ENCODE results near the gene DXO.
A peak's percentile ranks its signal among the peaks of the same experiment; 100 is the strongest.
"Not testable (repeated sequence)": the region's sequence is repeated elsewhere in the genome, so short reads cannot be mapped to it uniquely, and the experiment has no call there.

DXO gene

DNA sequence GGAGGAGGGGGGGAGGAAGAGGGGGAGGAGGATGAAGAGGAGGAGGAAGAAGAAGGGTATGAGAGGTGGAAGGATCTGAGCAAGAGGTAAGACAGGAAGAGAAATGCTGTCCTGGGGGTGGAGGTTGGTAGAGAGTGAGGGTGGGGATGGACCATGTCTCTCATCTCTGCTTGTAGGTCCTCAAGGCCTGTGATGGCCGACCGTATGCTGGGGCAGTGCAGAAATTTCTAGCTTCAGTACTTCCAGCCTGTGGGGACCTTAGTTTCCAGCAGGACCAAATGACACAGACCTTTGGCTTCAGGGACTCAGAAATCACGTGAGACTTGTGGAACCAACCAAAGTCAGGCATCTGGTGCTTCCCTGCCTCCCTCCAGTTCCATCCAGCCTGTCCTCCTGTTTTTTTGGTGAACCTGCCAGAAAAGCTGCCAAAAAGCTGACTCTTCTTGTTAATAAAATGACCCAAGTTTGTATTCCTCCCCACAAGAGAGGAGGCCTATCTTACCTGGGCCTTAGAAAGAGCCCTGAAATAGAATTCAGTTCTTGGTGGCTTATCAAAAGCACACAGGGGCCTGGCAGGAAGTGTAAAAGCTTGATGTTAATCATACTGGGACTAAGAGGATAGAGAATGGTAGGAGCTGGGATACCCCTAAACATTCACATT is 7.4 kb upstream of the DXO start:
- DNase-seq = no peak

GRCh38 chr6:31978831-31979230 is 6.9 kb upstream of the DXO start:
- DNase-seq = no peak

DNA sequence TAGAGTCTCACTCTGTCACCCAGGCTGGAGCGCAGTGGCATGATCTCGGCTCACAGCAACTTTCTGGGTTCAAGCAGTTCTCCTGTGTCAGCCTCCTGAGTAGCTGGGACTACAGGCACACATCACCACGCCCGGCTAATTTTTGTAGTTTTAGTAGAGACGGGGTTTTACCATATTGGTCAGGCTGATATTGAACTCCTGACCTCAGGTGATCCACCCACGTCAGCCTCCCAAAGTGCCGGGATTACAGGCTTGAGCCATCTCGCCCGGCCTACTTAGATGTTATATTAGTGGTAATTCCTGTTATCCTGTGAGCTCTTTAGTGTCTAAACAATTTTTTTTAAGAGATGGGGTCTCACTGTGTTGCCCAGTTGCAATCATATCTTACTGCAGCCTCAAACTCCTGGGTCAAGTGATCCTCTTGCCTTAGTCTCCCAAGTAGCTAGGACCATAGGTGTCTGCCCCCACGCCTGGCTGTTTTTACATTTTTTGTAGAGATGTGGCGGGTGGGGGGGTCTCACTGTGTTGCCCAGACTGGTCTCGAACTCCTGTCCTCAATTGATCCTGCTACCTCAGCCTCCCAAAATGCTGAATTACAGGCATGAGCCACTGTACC is 6.0 kb upstream of the DXO start:
- DNase-seq = no peak

DNA sequence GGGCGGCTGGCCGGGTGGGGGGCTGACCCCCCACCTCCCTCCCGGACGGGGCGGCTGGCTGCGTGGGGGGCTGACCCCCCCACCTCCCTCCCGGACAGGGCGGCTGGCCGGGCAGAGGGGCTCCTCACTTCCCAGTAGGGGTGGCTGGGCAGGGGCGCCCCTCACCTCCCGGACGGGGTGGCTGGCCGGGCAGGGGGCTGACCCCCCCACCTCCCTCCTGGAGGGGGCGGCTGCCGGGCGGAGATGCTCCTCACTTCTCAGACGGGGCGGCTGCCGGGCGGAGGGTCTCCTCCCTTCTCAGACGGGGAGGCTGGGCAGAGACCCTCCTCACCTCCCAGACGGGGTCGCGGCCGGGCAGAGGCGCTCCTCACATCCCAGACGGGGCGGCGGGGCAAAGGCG is 4.1 kb upstream of the DXO start:
- not testable (repeated sequence) for DNase-seq

- DNase-seq = no peak
Measured at GRCh38 chr6:31972709-31973350, 892 bp upstream of the DXO start.

DNA sequence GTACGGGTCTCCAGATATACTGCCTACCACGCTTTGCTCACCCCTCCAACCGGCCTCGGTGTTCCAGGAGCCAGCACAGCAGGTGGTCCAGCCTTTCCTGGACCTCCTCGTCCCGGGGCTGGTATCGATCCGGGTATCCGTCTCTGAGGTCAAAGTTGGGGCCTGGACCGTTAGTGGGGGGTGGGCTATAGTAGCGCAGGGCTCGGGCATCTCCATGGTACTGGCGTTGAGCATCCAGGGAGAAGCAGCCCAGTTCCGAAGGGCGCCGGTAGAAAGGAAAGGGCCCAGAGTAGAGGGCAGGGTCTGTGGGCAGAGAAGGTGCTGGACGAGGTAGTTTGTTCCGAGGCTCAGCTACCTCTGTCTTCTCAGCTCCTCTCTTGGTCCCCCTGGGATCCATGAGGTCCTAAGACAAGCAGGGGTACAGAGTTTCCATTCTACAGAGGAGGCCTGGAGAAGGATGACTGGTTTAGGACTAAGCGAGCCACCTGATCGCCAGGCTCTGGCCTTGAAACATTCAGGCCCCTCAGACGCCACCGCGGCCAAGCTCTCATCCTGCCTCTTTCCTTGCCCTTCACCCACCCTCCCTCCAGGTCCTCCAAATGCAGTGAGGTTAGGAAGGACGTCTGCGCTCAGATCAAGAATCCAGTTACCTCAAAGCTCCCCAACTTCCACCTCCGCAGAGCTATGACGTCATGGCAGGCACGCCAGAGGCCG is 502 bp downstream of the DXO start:
- no peak for DNase-seq

DNA sequence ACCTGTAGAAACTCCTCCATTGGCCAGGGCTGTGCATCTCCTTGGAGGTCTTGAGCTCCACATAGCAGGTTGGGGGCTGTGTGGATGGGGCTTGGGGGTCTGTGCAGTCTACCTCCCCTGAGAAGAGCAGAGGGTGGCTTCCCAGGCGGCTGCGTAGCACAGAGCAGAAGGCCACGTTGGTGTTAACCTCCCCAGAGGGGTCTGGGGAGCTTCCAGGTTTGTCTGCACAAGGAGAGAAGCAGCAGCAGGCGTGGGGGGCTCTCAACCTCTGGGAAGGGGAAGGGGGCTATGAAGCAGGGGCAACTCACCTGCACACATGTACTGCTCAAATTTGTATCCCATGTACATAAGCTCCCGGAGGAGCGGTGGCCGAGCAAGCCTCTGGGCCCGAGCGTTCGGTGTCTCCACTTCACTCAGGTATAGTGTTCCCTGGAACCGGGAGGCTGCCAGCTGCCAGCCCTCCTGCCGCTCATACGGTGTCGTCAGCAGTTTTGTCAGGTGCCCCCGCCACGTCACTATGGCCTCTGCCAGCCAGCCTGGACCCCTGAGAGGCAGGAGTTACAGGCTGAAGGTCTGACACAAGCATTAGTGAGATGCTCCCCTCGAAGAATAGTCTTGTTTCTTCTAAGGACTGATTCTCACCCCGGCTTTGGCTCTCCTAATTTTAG is 1.2 kb downstream of the DXO start:
- DNase-seq = no peak

DNA sequence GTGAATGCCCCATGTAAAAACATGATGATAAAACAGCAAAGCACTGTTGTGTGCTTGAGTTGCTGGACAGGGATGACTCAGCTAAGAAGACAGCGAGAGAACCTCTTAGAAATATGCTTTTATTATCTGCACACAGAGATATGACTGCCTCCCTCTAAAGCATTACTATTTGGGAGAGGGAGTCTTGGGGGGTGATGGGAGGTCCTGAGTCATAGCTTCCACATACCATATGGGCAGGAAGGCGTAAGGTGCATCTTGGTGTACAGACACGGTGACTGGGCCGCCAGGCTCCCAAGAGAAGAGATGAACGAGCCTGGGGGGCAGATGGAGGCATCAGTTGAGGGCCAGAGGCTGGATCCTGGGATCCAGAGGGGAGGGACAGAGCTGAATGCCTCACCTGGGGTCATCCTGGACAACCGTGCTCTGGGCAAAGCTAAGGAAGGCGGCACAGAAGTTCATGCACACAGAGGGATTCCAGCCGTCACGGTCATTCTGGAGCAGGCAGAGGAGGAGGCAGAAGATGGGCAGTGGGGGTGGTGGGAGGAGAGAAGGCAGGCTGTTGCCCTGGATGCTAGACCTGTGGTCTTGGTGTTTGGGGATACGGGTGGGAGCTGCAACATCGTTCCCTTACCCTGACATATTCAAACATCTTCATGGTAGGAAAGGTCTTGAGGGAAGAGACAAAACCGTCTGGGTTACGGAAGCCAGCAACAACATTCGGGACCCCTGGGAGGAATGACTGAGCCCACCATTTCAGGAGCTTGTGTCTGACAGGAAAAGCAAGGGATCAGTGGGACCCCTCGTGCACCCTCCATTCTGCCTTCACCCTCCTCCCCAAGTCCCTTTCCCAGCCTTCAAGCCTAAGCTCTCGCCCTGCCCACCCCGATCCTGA is 2.0 kb downstream of the DXO start:
- no peak for DNase-seq

DNA sequence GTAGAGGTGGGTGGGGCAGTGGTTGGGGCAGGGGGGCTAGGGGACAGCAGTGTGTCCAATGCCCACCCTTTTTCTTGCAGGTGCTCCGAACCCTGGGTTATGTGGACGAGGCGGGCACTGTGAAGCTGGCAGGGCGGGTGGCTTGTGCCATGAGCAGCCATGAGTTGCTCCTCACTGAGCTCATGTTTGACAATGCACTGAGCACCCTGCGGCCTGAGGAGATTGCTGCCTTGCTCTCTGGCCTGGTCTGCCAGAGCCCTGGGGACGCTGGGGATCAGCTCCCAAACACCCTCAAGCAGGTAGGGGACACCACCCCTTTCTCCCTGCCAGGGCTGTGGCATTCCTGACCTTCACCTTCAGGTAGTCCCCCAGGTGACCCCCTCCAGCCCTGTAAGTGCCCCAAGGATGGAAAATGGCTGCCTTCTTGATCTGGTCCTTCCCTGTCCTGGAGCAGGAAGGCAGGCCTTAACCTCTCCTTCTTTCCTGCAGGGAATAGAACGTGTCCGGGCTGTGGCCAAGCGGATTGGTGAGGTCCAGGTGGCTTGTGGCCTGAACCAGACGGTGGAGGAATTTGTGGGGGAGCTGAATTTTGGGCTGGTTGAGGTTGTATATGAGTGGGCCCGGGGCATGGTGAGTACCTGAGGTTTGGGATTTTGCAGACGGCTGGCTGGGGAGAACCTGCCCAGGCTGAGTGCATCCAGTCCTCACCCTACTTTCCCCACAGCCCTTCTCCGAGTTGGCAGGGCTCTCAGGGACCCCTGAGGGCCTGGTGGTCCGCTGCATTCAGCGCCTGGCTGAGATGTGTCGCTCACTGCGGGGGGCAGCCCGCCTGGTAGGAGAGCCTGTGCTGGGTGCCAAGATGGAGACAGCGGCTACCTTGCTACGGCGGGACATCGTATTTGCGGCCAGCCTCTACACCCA is 2.9 kb downstream of the DXO start:
- DNase-seq = no peak

- no peak for DNase-seq
Measured at GRCh38 chr6:31968326-31968725, 3.6 kb downstream of the DXO start.

- DNase-seq = no peak
Measured at GRCh38 chr6:31967926-31968320, 4.0 kb downstream of the DXO start.

- DNase-seq = no peak
Measured at GRCh38 chr6:31966997-31967925, 4.7 kb downstream of the DXO start.

- no peak for DNase-seq
Measured at GRCh38 chr6:31966506-31966905, 5.4 kb downstream of the DXO start.

DNA sequence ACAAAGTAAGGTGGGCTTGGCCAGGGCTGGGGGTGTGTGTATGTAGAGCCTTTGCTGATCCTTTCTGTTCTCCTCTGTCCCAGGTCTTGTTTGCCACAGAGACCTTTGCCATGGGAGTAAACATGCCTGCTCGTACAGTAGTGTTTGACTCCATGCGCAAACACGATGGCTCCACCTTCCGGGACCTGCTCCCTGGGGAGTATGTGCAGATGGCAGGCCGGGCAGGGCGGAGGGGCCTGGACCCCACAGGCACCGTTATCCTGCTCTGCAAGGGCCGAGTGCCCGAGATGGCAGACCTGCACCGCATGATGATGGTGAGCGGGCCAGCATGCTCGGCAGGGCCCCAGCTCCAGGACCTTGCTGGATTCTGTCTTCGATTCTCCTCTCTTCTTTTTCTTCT is 6.2 kb downstream of the DXO start:
- no peak for DNase-seq

GRCh38 chr6:31963921-31964320 is 8.0 kb downstream of the DXO start:
- DNase-seq = no peak

DNA sequence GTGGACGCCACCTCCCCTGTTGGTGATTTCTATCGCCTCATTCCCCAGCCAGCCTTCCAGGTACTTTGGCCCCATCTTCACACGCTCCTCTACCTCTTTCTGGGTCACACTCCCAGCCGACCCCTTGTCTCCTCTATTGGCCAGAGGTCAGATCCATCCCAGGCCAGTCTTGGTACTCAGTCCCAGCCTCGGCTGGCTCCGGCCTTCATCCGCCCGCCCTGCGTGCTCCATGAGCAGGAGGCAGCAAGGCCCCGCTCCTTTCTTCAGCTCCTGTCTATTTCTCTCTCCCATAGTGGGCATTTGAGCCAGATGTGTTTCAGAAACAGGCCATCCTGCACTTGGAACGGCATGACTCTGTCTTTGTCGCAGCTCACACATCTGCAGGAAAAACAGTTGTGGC is 10.3 kb downstream of the DXO start:
- no peak for DNase-seq

GRCh38 chr6:31958741-31959739 is 12.9 kb downstream of the DXO start, which contains the start of the genes NELFE and SKIC2:
Gene NELFE (minus strand): TSS chr6:31958971. CDS start chr6:31958446, 525 bp downstream.
Gene SKIC2 (plus strand): TSS chr6:31959175. CDS start chr6:31959193, 18 bp downstream.
- peak; percentile 98 for DNase-seq

GRCh38 chr6:31958412-31958740 is 13.6 kb downstream of the DXO start:
- no peak for DNase-seq

DNA sequence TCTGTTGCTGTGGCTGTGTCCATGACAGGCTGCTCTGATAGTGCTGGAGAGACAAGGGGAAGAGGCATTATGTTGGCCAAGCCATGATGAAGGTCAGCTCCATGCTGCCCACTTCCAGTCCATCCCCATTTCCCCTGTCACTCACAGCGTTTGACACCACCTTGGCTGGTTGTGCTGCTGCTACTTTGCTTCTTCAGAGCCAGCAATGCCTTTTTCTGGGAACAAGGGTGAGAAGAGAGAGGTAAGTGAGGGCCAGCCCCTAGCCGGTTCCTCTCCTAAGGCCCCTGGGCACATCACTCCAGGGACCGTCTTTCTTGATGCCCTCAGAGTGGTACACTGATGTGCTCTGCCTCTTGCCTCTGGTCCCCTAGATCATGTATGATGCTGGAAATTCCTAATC is 15.1 kb downstream of the DXO start:
- DNase-seq = no peak

All from stimulated activated CD4-positive, alpha-beta T cell treated with anti-CD3 and anti-CD28 coated beads, Interleukin-12 subunit alpha, Interleukin-12 subunit beta, amount 100 ng/mL, for 4 hours (primary cell).